Loucy (cell line): ENCODE measurements around the gene DYNLT2.

Experiments used
- H2AFZ ChIP-seq: fragments of 200-600 bp; sonication (generic); 2 replicates; pipeline ENCODE4 v1.6.0; 2016; ENCODE audit warnings: antibody characterized with exemption, mild to moderate bottlenecking, low read length, moderate library complexity
- H3F3A ChIP-seq: fragments of 200-600 bp; 2 replicates; pipeline ENCODE4 v1.6.0; 2016; ENCODE audit warnings: antibody characterized with exemption, low read depth, mild to moderate bottlenecking
- H3K27me3 ChIP-seq: fragments of 200-600 bp; sonication (generic); 2 replicates; pipeline ENCODE4 v1.6.1; 2014; ENCODE audit warnings: low read length, mild to moderate bottlenecking; ENCODE audit not compliant: insufficient read depth, poor library complexity, severe bottlenecking
- H3K36me3 ChIP-seq: fragments of 200-600 bp; sonication (generic); 2 replicates; pipeline ENCODE4 v1.6.1; 2016; ENCODE audit warnings: low read length; ENCODE audit not compliant: insufficient read depth
- H3K4me1 ChIP-seq: fragments of 200-600 bp; sonication (generic); 2 replicates; pipeline ENCODE4 v1.5.1; 2014; ENCODE audit warnings: low read length, mild to moderate bottlenecking; ENCODE audit not compliant: insufficient read depth, poor library complexity, severe bottlenecking
- H3K4me2 ChIP-seq: fragments of 200-600 bp; sonication (generic); 2 replicates; pipeline ENCODE4 v1.6.0; 2014; ENCODE audit warnings: antibody characterized with exemption, low read length, low read depth, mild to moderate bottlenecking; ENCODE audit not compliant: poor library complexity, severe bottlenecking
- H3K4me3 ChIP-seq: fragments of 200-600 bp; sonication (generic); 2 replicates; pipeline ENCODE4 v1.5.1; 2014; ENCODE audit warnings: low read length, mild to moderate bottlenecking, mixed read lengths; ENCODE audit not compliant: poor library complexity, severe bottlenecking
- H3K79me2 ChIP-seq: fragments of 200-600 bp; sonication (generic); 2 replicates; pipeline ENCODE4 v1.6.1; 2014; ENCODE audit warnings: low read length; ENCODE audit not compliant: insufficient read depth
- H3K9ac ChIP-seq: fragments of 200-600 bp; sonication (generic); 2 replicates; pipeline ENCODE4 v1.6.0; 2014; ENCODE audit warnings: mild to moderate bottlenecking, low read depth, low read length, moderate library complexity; ENCODE audit not compliant: poor library complexity, severe bottlenecking
- H3K9me2 ChIP-seq: fragments of 200-600 bp; sonication (generic); replicated peaks from 2 replicates; pipeline ENCODE4 v1.6.1; 2016; ENCODE audit warnings: low read depth, low read length, mixed read lengths
- H3K9me3 ChIP-seq: fragments of 200-600 bp; sonication (generic); 2 replicates; pipeline ENCODE4 v1.6.1; 2014; ENCODE audit warnings: mild to moderate bottlenecking, antibody characterized with exemption, low read length, low read depth; ENCODE audit not compliant: insufficient read depth
- H4K20me1 ChIP-seq: fragments of 200-600 bp; sonication (generic); 2 replicates; pipeline ENCODE4 v1.6.0; 2014; ENCODE audit warnings: antibody characterized with exemption, low read length, mild to moderate bottlenecking; ENCODE audit not compliant: insufficient read depth, poor library complexity, severe bottlenecking
- EZH2phosphoT487 ChIP-seq: fragments of 200-600 bp; IDR thresholded peaks from 2 replicates; pipeline ENCODE4 v1.6.1; 2018; ENCODE audit warnings: antibody characterized with exemption, mild to moderate bottlenecking, moderate library complexity, borderline replicate concordance
- TF ChIP-seq, protein P1 (sequence below): fragments of 200-600 bp; sonication (generic); conservative IDR thresholded peaks from 2 replicates; pipeline ENCODE4 v1.5.1; 2014; ENCODE audit warnings: mild to moderate bottlenecking, antibody characterized with exemption, low read length

The DYNLT2 gene

GRCh38 chr6:169794317-169795055 lies 43.1 kb upstream of the DYNLT2 start:
- Histone ChIP-seq H3K9ac (no peak overlapping the region), H3K9me2 (no peaks in the 10 kb centered on the region), H3K4me3 (no peak overlapping the region), H3K4me1 (peaks cover 7% of the 10 kb centered on the region), H3K9me3 (no peaks in the 10 kb centered on the region), H3K4me2 (no peak overlapping the region), H3K36me3 (no peaks in the 10 kb centered on the region), H4K20me1 (no peaks in the 10 kb centered on the region), H3K27me3 (no peaks in the 10 kb centered on the region), H2AFZ (no peak overlapping the region), H3F3A (no peaks in the 10 kb centered on the region), H3K79me2 (no peaks in the 10 kb centered on the region)
- no peak for TF ChIP-seq EZH2phosphoT487
- TF ChIP-seq, protein P1, sequence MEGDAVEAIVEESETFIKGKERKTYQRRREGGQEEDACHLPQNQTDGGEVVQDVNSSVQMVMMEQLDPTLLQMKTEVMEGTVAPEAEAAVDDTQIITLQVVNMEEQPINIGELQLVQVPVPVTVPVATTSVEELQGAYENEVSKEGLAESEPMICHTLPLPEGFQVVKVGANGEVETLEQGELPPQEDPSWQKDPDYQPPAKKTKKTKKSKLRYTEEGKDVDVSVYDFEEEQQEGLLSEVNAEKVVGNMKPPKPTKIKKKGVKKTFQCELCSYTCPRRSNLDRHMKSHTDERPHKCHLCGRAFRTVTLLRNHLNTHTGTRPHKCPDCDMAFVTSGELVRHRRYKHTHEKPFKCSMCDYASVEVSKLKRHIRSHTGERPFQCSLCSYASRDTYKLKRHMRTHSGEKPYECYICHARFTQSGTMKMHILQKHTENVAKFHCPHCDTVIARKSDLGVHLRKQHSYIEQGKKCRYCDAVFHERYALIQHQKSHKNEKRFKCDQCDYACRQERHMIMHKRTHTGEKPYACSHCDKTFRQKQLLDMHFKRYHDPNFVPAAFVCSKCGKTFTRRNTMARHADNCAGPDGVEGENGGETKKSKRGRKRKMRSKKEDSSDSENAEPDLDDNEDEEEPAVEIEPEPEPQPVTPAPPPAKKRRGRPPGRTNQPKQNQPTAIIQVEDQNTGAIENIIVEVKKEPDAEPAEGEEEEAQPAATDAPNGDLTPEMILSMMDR, result no peak

DNA sequence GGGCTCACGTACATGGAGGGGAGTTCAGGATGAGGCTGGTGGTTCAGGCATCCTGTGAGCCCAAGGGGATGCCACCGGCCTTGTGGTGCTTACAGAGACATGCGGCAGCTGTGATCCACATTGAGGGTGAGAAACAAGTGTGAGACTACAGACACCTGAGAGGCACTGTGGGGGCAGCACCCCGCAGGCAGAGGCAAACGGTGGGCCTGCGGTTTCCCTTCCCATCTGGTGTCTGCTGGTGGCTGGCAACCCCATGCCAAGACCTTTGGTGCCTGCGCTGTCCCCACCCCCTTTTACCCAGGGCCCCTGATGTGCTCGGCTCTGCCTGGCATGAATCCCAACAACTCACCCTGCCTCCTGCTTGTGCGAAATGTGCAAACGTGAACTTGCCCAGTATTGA lies 42.0 kb upstream of the DYNLT2 start:
- Histone ChIP-seq H3K4me1 (peaks cover 7% of the 10 kb centered on the region), H3F3A (no peaks in the 10 kb centered on the region), H3K4me3 (no peak overlapping the region), H3K9ac (no peak overlapping the region), H3K27me3 (no peaks in the 10 kb centered on the region), H3K9me3 (no peaks in the 10 kb centered on the region), H3K36me3 (no peaks in the 10 kb centered on the region), H3K9me2 (no peaks in the 10 kb centered on the region), H3K79me2 (no peaks in the 10 kb centered on the region), H4K20me1 (no peaks in the 10 kb centered on the region), H3K4me2 (no peak overlapping the region), H2AFZ (no peak overlapping the region)
- TF ChIP-seq, protein P1, result no peak
- no peak for TF ChIP-seq EZH2phosphoT487

DNA sequence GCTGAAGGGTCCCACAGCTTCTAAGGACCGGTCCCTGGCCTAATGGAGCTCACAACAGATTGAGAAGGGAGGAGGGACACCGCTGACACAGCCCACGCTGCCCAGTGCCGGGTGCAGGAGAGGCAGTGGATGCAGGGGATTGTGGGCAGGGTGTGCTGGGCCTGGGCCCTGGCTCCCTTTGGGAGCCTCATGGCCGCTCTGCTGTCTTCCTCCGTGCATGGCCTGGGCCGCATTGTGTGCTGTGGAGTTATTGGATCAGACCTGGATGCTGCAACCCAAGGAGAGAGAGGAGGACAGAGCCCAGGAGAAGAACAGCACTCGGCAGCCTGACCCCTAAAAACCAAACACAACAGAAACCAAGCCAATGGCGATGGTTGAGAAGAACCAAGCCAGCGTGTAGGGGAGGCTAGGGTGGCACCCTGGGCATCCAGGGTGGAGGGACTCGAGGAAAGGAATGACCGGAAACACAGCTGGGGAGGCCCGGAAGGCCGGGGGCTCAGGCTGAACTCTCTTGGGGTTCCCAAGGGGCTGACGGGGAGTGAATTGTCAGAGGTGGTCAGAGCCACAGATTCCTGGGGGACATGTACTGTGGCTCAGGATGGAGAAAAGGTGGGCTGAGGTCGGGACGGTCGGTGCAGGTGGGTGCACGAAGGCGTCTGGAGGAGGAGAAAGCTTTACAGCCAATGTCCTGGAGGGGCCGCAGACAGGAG lies 41.1 kb upstream of the DYNLT2 start:
- Histone ChIP-seq H3K79me2 (no peaks in the 10 kb centered on the region), H4K20me1 (no peaks in the 10 kb centered on the region), H3K4me1 (peaks cover 7% of the 10 kb centered on the region), H3F3A (no peaks in the 10 kb centered on the region), H3K4me3 (no peak overlapping the region), H3K4me2 (no peak overlapping the region), H2AFZ (no peak overlapping the region), H3K9ac (no peak overlapping the region), H3K27me3 (no peaks in the 10 kb centered on the region), H3K36me3 (no peaks in the 10 kb centered on the region), H3K9me2 (no peaks in the 10 kb centered on the region), H3K9me3 (no peaks in the 10 kb centered on the region)
- TF ChIP-seq EZH2phosphoT487, result no peak
- TF ChIP-seq, protein P1, result no peak
